ENCODE results near the gene MPC1.
"Not testable (repeated sequence)": the region's sequence is repeated elsewhere in the genome, so short reads cannot be mapped to it uniquely, and the experiment has no call there.

MPC1 gene

GRCh38 chr6:166405386-166405785 is 22.6 kb upstream of the MPC1 start:
- no peak for DNase-seq

GRCh38 chr6:166402582-166403277 is 20.0 kb upstream of the MPC1 start:
- peak; percentile 90 for DNase-seq

DNA sequence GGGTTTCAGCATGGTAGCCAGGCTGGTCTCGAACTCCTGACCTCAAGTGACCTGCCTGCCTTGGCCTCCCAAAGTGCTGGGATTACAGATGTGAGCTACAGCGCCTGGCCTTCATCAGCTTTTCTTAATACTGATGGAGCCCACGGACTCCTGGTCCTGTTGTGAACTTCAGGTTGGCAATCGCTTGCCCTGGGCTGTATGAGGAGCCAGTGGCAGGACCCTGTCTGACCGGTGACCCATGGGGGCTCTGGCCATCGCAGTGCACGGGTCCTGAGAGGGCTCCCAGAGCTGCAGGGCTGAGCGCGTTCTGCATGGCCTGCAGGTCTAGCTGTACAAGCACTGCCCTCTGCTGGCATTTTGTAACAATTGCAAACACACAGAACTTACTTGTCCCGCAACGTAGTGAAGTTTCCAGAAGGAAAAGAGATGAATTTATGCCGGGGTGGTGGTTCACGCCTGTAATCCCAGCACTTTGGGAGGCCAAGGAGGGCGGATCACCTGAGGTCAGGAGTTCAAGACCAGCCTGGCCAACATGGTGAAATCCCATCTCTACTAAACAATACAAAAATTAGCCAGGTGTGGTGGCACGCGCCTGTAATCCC is 18.0 kb upstream of the MPC1 start:
- peak; percentile 68 for DNase-seq

DNA sequence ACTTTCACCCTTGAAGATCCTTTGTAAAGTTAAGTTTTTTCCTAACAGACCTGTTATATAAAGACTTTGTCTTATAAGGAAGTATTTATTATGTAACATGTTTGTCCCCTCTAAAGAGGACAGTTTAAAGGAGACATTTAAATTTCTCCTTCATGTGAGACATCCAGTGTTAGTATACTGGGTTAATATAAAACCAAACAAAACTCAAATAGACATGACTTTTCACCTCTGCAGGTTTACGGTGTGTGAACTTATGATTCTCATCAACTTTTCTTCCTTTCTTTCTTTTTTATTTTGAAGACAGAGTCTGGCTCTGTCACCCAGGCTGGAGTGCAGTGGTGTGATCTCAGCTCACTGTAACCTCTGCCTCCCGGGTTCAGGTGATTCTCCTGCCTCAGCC is 17.4 kb upstream of the MPC1 start:
- no peak for DNase-seq

- DNase-seq, result no peak
These were observed 15.6 kb upstream of the MPC1 start for GRCh38 chr6:166398348-166398747.

DNA sequence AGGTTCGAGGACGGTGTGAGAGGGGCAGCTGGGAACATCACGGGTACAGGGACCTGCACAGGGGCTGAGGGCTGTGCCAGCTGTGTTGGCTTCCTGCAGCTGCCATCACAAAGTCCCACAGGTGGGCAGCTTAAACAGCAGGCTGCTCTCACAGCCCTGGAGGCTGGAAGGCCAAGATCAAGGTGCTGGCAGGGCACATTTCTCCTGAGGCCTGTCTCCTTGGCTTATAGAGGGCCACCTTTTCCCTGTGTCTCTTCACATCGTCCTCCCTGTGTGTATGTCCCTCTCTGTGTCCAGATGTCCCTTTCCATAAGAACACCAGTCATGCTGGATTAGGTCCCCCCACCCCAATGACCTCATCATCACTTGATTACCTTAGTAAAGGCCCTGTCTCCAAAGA is 15.1 kb upstream of the MPC1 start:
- DNase-seq, result no peak

DNA sequence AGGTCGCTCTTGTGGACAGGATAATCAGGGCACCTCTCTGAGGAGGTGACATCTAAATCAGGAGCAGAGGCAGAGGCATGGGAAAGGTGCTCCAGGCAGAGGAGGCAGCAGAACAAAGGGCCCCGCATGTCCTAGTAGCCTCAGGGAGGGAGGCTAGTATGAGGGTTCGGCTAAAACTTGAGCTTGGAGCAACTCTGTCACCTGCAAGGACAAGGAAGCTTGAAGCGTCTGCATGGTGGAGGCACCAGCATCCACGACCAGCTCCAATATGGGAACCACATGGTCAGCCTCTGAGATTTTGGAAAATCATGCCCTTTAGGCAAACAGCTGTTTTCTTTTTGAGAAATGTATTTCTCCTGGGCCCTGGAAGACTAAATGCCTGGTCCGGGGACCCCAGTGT is 13.0 kb upstream of the MPC1 start:
- no peak for DNase-seq

DNA sequence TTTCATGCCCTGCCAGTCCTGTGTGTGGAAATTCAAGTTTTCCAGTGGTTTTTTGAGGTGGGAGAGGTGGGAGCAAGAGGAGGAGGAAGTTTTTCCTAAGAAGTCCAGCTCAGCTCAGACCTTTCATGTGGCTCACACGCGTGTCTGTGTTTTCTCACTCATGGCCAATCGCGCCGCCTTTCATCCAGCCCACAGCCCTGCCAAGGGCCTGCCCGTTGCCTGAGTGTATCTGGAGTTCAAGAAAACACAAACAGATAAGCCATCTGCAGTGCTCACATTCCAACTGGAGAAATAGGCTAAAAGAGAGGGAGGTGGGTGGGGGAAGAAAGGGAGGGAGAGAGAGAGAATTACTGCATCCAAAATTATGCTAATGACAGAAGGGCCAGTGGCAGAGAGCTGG is 12.6 kb upstream of the MPC1 start:
- DNase-seq, result no peak

DNA sequence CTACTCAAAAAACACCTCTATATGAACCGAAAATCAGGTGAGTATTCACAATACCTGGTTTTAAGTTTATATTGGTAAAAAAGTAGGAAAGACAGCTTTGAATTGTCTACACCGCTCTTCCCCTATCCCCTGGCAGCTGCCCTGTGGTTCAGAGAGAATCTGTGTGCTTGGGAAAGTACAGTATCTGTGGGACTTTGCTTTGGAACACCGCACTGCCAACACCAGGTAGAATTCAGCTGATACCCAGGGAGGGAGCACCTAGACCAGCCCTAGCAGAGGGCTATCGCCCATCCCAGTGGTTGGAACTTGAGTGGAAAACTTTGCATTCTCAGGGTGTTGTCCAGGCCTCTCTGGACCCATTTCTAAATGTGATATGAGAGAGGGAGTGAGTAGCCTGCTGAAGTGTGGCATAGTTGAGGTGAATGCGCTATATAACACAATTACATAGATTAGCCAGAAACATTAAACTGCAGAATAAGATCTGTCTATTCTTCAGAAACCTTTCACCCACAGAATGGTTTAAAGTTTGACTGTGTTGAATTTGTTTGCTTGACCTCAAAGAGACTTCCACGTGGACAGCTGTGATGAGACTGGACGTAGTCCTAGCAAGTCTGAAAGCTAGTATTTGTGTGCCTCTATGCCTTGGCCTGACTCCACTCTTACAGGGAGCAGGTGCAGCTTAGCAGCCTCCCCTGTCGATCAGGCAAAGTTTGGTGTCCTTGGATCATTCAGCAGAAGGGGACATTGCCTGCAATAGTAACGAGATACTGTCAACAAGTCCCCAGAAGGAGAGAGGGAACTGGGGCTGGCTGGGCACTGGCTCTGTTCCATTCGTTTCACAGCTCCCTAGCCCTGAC is 11.5 kb upstream of the MPC1 start:
- DNase-seq, result no peak

DNA sequence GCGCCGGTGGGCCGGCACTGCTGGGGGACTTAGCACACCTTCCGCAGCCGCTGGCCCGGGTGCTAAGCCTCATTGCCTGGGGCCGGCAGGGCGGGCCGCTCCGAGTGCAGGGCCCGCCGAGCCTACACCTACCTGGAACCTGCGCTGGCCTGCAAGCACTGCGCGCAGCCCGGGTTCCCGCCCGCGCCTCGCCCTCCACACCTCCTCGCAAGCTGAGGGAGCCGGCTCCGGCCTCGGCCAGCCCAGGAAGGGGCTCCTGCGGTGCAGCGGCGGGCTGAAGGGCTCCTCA is 10.7 kb upstream of the MPC1 start:
- no peak for DNase-seq

- not testable (repeated sequence) for DNase-seq
These were observed 10.2 kb upstream of the MPC1 start for GRCh38 chr6:166392755-166393534.

- DNase-seq, result no peak
These were observed 6.4 kb upstream of the MPC1 start for GRCh38 chr6:166389119-166389518.

- DNase-seq, result no peak
These were observed 5.7 kb upstream of the MPC1 start for GRCh38 chr6:166388290-166389004.

- no peak for DNase-seq
These were observed 5.0 kb upstream of the MPC1 start for GRCh38 chr6:166387642-166388289.

DNA sequence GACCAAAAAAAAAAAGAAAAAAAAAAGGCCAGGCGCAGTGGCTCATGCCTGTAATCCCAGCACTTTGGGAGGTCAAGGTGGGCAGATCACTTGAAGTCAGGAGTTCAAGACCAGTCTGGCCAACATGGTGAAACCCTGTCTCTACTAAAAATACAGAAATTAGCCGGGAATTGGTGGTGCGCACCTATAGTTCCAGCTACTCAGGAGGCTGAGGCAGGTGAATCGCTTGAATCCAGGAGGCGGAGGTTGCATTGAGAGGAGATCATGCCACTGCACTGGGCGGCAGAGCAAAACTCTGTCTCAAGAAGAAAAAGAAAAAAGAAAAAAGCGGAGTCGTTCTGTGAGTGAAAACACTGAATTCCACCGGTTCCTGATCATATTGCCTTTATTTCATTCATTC is 4.4 kb upstream of the MPC1 start:
- not testable (repeated sequence) for DNase-seq

GRCh38 chr6:166386111-166386510 is 3.4 kb upstream of the MPC1 start:
- no peak for DNase-seq

GRCh38 chr6:166383802-166384363 is 1.1 kb upstream of the MPC1 start:
- DNase-seq, result not testable (repeated sequence)

GRCh38 chr6:166382500-166382932 is 224 bp downstream of the MPC1 start:
- DNase-seq, result no peak

DNA sequence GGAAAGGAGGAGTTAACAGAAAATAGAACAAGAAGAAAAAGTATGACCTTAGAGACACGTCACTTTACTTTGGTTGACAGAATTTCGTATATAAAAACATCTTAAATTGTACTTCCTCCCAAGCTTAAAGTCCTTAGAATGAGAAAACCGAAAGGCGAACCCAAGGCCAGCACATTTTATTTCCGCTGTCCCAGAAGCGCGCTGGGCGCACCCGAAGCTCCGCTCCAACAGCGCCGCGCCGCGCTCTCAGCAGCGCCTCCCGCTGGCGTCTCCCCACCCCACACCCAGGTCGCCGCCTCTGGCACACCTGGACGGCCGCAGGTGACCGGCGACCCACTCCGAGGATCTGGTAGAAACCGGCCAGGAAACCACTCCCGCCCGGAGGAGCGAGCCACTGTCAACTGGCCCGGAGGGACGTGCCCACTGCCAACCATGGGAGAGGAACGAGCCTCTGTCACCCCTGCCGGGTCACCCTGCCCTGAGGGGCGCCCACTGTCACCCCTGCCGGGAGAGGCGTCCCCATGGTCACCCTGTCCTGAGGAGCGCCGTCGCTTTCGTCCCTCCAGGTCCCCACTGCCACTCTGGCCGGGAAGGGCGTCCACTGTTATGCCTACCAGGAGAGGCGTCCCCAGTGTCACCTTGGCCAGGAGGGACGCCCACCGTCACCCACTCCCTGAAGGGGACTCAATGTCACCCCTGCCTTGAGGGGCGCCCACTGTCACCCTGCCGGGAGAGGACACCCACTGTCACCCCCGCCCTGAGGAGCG is 824 bp downstream of the MPC1 start:
- peak; percentile 32 for DNase-seq

GRCh38 chr6:166381381-166381732 is 1.4 kb downstream of the MPC1 start:
- no peak for DNase-seq

GRCh38 chr6:166379800-166380199 is 2.9 kb downstream of the MPC1 start:
- no peak for DNase-seq
